Suppressor macrophage treated with lipopolysaccharide for 1 hour (primary cell): ENCODE measurements around the gene PTPRN2.
"Not testable (repeated sequence)": the region's sequence is repeated elsewhere in the genome, so short reads cannot be mapped to it uniquely, and the experiment has no call there.

Source experiments
- DNase-seq, 3 donors: peaks; one replicate each; pipeline ENCODE4 v3.0.0-alpha.2; 2020 to 2022

The PTPRN2 gene

GRCh38 chr7:158508802-158509385 is 78.7 kb downstream of the PTPRN2 start:
- DNase-seq = no peak

GRCh38 chr7:158508321-158508720 is 79.3 kb downstream of the PTPRN2 start:
- DNase-seq = not testable (repeated sequence)

- no peak for DNase-seq
Observed at GRCh38 chr7:158507917-158508316, 79.7 kb downstream of the PTPRN2 start.

DNA sequence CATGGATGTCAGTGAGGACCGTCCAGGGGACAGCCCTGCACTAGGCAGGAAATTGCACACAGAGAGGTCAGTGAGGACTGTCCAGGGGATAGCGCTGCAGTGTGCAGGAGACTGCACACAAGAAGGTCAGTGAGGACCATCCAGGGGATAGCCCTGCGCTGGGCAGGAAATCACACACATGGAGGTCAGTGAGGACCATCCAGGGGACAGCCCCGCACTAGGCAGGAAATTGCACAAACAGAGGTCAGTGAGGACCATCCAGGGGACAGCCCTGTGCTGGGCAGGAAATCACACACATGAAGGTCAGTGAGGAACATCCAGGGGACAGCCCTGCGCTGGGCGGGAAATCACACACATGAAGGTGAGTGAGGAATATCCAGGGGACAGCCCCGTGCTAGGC is 80.4 kb downstream of the PTPRN2 start:
- DNase-seq = not testable (repeated sequence)

DNA sequence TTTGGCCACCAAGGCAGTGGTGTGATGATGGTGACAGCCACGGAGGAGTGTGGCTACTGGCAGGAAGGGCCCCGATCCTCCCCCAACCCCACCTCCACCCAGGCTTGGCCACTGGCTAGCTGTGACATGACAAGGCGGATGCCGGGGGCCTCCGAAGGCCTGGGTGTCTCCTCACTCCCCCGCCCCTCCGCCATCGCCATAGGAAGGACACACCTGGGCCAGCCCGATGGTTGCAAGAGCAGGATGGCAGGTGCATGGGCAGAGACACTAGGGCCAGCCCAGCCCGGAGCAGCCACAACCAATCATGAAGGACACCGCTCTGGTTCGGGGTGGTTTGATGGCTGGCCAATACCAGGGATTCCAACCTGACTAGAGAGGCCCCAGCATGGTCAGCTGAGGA is 81.0 kb downstream of the PTPRN2 start:
- no peak for DNase-seq

DNA sequence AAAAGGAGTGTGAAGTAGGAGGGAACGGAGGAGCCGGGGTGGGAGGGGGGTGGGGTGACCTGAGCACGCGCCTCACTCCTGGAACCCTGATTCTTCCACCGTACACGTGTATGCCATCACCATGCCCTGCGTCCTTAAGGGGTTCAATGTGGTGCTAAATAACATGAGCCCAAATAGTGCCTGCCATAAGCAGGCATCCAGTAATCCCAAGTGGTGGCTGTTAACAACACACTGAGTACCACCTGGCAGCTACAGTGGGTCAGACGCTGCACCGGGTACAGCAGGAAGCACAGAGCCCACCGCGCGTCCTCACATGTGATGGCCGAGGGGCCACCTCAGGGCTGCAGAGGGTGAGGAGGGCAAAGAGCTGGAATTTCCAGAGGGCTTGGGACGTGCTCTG is 81.9 kb downstream of the PTPRN2 start:
- DNase-seq = no peak

- no peak for DNase-seq
Observed at GRCh38 chr7:158502068-158502750, 85.4 kb downstream of the PTPRN2 start.

DNA sequence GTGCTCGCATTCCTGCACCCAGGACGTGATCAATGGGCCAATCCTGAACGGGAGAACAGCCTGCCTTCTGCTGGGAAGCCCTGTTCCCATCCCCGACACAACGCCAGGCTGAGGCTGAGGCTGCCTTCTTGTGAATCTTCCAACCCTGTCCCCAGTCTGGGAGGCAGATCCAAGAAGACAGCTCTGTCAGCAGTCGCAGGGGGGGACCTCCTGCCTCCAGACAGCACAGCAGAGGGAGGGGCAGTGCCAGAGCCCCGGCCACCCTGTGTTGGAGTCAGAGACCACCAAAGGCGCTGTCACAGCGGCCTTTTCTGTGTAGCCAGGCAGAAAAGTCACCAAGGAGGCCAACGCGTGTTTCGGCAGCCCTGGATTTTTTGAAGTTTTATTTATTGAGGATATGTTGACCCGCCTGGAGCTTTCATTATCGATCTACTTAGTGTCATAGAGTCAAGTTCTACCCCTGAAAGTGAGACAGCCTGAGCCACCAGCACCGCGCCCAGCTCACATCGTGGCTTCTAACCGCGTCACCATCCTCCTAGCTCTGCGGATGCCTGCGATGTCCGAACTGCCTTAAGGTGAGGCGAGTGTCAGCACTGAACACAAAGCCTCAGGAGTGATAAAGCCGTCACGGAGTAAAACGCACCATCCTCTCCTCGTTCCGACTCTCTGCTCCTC is 86.1 kb downstream of the PTPRN2 start:
- DNase-seq = no peak

DNA sequence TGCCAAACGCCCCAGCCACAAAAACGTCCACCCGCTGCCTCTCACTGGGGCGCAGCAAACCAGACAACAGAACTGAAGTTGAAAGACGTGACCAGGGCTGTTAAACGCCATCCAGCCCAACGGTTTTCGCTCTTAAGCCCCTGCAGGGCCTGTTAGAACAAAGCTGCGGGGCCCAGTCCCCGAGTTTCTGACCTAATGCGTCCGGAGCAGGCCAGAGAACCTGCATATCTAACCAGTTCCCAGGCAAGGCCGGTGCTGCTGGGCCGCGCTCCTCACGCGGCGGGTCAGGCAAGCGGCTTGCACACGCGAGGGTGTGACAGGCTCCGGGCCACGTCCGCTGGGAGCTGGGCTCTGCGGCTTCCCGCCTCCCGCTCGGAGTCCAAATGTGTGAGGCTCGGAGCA is 87.0 kb downstream of the PTPRN2 start:
- DNase-seq = no peak

GRCh38 chr7:158499082-158499455 is 88.6 kb downstream of the PTPRN2 start:
- no peak for DNase-seq

DNA sequence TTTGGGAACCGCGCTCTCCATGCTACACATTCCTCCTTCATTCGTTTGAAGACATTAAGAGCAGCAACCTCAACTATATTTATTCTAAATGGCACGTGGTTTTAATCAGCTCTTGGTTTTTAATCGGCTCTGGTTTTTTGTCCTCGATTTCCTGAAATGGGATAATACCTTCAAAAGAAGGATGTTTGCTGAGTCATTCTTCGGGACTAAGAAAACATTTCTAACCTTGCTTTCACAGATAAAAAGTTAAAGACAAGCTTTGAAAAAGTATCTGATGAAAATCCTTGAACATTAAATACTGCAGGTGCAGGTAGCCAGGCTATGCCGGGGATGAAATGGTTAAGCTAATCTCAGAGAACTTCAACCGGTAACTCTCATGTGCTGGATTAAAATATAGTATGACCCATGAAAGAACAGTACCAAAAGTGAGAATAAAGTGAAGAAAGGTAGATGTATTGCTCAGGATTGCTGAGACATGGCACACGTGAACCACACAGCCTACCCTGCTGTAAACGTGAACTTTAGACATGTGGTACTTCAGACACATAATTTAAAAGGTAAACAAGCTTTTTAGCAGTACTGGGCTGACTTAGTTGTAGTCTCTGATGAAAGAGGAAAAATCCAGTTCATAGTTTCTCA is 89.1 kb downstream of the PTPRN2 start:
- no peak for DNase-seq

DNA sequence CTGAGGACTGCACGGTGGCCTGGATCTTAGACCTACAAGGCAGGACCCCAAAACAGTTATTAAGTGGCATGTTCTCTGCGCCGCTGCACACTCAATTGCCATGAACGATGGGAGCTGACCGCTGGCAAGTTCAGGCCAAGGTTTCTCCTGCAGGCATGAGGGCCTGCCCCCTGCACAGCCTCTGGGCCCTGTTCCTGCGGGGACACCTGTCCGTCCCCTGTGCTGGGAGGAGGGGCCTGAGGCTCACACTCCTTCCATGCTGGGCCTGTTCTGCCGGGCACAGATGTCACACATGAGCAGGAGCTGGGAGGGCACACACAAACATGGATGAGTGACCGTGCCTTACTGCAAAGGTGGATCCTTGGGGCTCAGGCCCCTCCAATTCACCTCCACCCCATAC is 90.0 kb downstream of the PTPRN2 start:
- DNase-seq = no peak

- DNase-seq = peak in 1 of 3 donors; percentile 16
Observed at GRCh38 chr7:158495786-158496185, 91.8 kb downstream of the PTPRN2 start.

- no peak for DNase-seq
Observed at GRCh38 chr7:158495216-158495615, 92.4 kb downstream of the PTPRN2 start.

GRCh38 chr7:158494643-158495042 is 93.0 kb downstream of the PTPRN2 start:
- no peak for DNase-seq

- peak in 1 of 3 donors; percentile 7 for DNase-seq
Observed at GRCh38 chr7:158494162-158494586, 93.4 kb downstream of the PTPRN2 start.

GRCh38 chr7:158492367-158492764 is 95.3 kb downstream of the PTPRN2 start:
- DNase-seq = no peak

DNA sequence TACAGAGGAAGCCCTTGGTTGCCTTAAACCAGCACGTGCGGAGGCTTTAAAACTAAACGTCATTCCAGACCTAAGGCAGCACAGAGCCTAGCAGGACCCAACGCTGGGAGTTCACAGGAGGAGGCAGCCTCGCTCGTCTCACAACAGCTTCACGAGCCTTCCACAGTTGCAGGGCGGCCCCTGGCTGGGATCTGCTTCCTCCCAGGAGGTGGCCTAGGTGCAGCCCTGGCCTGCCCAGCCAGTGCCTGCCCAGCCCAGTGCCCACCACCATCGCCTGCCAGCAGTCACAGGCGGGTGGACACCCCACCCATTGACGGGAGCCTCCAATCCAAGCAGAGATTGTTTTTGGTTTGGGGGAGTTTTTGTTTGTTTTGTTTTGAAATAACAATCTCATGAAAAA is 96.5 kb downstream of the PTPRN2 start:
- no peak for DNase-seq

DNA sequence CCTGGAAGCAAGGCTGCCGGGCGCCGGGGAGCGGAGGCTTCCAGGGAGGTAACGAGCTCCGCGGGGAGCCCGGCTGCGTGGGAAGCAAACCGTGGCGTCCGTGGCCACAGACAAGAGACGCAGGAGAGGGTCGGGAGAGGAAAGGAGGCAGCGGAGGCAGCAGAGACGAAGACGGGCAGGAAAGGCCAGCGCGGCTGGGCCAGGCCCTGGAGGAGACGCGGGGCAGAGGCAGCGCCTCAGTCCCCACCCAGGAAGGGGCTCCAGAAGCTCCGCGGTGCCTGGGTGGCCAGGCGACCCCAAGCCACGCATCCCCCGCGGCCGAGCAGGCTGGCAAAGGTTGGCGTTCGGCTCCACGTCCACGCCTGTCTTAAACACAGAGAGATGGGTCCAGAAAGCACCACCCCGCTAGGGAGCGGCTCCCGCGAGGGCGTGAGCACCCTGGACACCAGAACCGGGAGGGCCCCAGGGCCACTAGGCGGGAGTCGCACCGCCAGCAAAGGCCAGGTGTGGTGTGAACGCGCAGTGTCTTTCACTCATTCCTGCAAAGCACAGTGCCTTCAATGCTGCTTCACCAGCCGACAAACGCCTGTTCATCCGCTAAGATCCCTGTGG is 97.3 kb downstream of the PTPRN2 start:
- DNase-seq = no peak

GRCh38 chr7:158489462-158490155 is 98.0 kb downstream of the PTPRN2 start:
- no peak for DNase-seq

- no peak for DNase-seq
Observed at GRCh38 chr7:158488181-158488971, 99.2 kb downstream of the PTPRN2 start.

GRCh38 chr7:158487631-158488151 is 99.9 kb downstream of the PTPRN2 start:
- DNase-seq = no peak
